ENCODE measurements around the gene KLHL14.
A peak's percentile ranks its signal among the peaks of the same experiment; 100 is the strongest.
"Not testable (repeated sequence)": the region's sequence is repeated elsewhere in the genome, so short reads cannot be mapped to it uniquely, and the experiment has no call there.

KLHL14 gene

GRCh38 chr18:32672398-32672797 is 100.4 kb downstream of the KLHL14 start:
- no peak overlapping the region for H3K4me3 ChIP-seq (replicated peaks; ENCODE audit: low read depth, low read length)
- no peak for TF ChIP-seq CTCF (IDR thresholded peaks at IDR 0.05; ENCODE audit: low read depth, low read length, missing control alignments)
- no peak for DNase-seq (ENCODE audit: extremely low read depth, low read depth)

GRCh38 chr18:32670727-32671126 is 102.1 kb downstream of the KLHL14 start:
- DNase-seq (ENCODE audit: extremely low read depth, low read depth) = no peak
- H3K4me3 ChIP-seq (replicated peaks; ENCODE audit: low read depth, low read length) = no peak overlapping the region
- TF ChIP-seq CTCF (IDR thresholded peaks at IDR 0.05; ENCODE audit: low read depth, low read length, missing control alignments) = no peak

GRCh38 chr18:32669549-32670165 is 103.2 kb downstream of the KLHL14 start:
- no peak overlapping the region for H3K4me3 ChIP-seq (replicated peaks; ENCODE audit: low read depth, low read length)
- no peak for DNase-seq (ENCODE audit: extremely low read depth, low read depth)
- peak; percentile 9 for TF ChIP-seq CTCF (IDR thresholded peaks at IDR 0.05; ENCODE audit: low read depth, low read length, missing control alignments)

- no peak for DNase-seq (ENCODE audit: extremely low read depth, low read depth)
- no peak for TF ChIP-seq CTCF (IDR thresholded peaks at IDR 0.05; ENCODE audit: low read depth, low read length, missing control alignments)
- no peak overlapping the region for H3K4me3 ChIP-seq (replicated peaks; ENCODE audit: low read depth, low read length)
Measured at GRCh38 chr18:32668956-32669355, 103.9 kb downstream of the KLHL14 start.

GRCh38 chr18:32661486-32662299 is 111.1 kb downstream of the KLHL14 start:
- no peak for TF ChIP-seq CTCF (IDR thresholded peaks at IDR 0.05; ENCODE audit: low read depth, low read length, missing control alignments)
- H3K4me3 ChIP-seq (replicated peaks; ENCODE audit: low read depth, low read length) = no peak overlapping the region
- DNase-seq (ENCODE audit: extremely low read depth, low read depth) = no peak

- DNase-seq (ENCODE audit: extremely low read depth, low read depth); H3K4me3 ChIP-seq (replicated peaks; ENCODE audit: low read depth, low read length): not testable (repeated sequence)
Measured at GRCh38 chr18:32654507-32654906, 118.3 kb downstream of the KLHL14 start.

GRCh38 chr18:32637659-32638058 is 135.2 kb downstream of the KLHL14 start:
- DNase-seq (ENCODE audit: extremely low read depth, low read depth); H3K4me3 ChIP-seq (replicated peaks; ENCODE audit: low read depth, low read length): not testable (repeated sequence)

GRCh38 chr18:32637226-32637625 is 135.6 kb downstream of the KLHL14 start:
- no peak overlapping the region for H3K4me3 ChIP-seq (replicated peaks; ENCODE audit: low read depth, low read length)
- no peak for TF ChIP-seq CTCF (IDR thresholded peaks at IDR 0.05; ENCODE audit: low read depth, low read length, missing control alignments)
- no peak for DNase-seq (ENCODE audit: extremely low read depth, low read depth)

Data from HFF-Myc (cell line).